HG03108 (cell line): Measurements from ENCODE around the gene AP5S1.
"Not testable (repeated sequence)": the region's sequence is repeated elsewhere in the genome, so short reads cannot be mapped to it uniquely, and the experiment has no call there.

Source experiments
- ATAC-seq: cut with Tn5 transposase; IDR thresholded peaks from one replicate; pipeline ENCODE4 v1.9.1; 2021; ENCODE audit warnings: moderate library complexity; ENCODE audit not compliant: unreplicated experiment

AP5S1 gene

DNA sequence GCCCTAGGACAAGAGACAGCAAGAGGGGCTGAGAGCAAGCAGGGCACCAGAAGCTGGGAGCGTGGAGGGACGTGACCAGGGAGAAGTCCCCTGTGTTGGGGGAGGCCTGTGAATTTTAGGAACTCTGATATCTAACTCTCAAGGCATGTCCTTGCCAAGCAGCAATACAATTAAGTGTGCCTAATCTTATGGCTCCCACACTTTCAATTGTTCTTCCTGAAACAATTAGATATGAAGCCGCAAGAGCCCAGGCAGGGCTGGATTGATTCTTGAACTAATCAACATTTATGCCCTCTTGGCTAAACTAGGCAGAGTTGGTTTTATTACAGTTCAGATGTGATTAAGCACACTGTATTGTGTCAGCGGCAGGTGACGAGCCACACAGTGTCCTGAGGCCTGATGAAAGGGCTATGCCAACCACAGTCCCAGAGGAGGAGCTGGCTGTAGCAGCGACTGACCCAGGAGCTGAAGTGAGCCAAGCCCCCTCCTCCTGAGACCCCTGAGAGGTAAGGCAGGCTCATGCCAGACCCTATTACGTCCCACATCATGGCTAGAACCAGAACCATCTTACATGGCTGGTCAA lies 22.1 kb downstream of the AP5S1 start:
- no peak for ATAC-seq

DNA sequence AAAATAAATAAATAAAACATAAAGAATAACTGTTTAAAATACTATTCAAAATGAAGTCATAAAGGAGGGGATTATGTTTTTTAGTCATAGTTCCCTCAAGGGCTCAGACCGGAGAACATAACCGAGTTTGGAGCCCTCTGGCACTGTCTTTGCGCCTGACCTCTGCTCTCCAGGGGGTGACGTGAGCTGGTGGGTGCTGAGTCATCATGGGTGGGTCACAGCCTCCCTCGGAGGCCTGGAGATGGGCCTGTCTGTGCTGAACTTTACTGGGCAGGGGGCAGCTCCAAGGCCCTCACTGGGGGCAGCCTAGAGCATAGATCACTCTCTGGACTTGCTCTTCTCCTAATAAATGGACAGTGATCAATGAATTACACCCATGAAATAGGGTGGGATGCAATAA lies 23.1 kb downstream of the AP5S1 start:
- no peak for ATAC-seq

DNA sequence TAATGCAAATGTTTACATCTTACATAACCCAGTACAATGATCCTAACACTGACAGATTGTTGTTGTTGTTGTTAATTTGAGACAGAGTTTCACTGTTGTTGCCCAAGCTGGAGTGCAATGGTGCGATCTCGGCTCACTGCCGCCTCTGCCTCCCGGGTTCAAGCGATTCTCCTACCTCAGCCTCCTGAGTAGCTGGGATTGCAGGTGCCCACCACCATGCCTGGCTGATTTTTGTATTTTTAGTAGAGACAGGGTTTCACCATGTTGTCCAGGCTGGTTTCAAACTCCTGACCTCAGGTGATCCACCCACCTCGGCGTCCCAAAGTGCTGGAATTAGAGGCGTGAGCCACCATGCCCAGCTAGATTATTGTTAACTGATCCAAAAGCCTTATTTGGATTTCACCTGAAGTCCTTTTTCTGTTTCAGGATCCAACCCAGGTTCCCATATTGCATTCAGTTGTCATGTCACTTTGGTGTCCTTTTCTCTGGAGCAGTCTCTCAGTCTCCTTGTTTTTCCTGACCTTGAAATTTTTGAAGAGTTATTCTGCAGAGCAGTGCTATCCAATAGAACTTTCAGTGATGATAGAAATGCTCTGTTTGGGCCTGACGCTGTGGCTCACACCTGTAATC lies 23.8 kb downstream of the AP5S1 start:
- ATAC-seq = not testable (repeated sequence)

DNA sequence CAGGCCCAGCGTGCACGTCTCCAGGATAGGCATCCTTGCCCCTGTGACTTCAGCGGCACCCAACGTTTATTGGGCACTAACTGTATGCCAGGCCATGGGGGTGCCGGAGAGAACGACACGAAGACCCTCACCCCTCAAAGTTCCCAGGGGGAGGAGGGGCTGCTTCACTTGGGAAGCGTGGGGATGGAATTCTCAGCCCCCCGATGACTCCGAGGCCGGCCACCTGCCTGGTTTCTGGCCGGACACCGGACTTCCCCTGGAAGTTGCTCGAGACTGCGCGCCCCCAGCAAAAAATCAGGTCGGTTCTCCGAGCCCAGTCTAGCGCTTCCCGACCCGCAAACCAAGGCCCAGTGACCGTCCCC lies 26.0 kb downstream of the AP5S1 start:
- no peak for ATAC-seq

DNA sequence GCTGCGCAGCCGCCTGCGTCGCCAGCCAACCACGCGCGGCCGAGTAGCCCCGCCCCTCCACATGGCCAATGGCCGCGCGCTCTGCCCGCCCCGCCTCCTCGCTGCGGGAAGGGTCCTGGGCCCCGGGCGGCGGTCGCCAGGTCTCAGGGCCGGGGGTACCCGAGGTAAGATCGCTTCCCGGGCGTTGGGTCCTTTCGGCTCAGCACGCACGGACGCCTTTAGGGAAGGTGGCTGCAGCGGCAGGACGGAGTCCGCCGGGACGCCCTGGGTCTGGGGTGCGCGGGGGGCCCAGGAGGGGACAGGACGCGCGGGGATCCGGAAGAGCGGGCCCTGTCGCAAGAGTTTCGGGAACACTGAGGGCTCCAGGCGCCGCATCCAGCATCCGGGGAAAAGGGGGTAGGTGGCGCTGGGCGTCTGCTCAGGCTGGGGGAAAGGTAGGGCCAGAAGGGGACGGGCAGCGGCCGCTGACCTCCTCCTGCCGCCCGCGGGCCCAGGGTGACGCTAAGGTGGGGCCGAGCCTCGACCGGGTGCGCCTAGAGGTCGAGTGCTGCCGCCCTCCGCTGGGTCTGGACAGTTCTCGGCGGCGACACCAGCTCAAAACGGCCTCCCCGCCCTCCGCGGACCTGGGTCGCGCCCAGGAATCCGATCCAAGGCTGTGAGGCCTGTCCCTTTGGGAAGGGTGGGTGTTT lies 26.5 kb downstream of the AP5S1 start, which contains the start of gene MAVS:
Gene MAVS (plus strand): TSS at position 95 of the 689 bp plus-strand sequence. CDS start 7,791 bp downstream, outside the sequence.
- ATAC-seq = peak; percentile 92

DNA sequence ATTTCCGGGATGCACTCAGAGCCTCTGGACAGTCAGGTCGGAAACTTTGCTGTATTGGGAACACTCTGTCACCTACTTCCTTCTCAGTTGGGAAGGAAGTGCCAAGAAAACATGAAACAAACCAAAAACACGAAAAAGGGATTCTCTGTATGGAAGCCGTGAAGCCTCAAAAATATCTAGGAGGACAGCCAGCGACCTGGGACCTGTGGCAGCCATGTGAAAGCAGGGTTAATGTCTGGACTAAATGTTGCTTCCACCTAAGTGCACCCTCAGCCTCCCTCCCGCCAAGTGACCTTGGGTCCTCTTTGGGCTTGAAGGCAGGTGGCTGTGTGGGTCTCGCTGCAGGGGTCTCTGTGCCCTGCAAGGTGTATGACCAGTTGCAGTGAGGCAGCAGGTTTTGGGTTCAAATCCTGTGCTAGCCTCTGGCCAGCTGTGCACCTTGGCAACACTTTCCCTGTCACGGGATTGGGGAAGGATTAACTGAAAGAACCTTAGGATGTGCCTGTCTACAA lies 27.1 kb downstream of the AP5S1 start:
- ATAC-seq = no peak

DNA sequence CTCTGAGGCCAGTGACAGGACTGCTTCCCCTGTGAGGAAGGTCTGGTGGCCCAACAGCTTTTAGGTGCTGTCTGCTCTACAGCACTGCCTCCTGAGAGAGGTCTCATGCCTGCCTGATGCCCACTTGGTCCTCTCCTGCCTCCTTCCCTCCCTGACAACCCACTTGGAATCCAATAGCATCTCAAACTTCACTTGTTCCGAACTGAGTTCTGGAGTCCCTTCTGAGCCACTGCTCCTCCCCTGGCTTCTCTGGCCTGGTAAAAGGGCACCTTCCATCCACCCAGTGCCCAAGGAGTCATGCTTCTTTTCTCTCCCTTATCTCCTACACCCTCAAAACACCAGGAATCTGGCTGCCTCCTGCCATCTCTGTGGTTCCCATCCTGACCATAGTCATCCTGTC lies 28.2 kb downstream of the AP5S1 start:
- ATAC-seq = no peak

DNA sequence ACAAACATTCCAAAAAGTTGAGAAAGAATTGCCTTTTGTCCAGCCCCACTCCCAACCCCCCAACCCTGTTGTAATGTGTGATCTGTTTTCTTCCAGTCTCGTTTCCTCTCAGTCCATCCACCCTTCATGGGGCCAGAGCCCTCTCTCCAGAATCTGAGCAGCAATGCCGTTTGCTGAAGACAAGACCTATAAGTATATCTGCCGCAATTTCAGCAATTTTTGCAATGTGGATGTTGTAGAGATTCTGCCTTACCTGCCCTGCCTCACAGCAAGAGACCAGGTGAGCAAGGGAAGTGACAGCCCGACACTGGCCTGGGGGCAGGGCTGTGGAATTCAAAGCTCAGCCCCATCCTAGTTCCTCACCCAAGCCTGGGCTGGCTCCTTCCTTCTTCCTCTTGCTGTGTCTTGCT lies 34.1 kb downstream of the AP5S1 start:
- no peak for ATAC-seq

DNA sequence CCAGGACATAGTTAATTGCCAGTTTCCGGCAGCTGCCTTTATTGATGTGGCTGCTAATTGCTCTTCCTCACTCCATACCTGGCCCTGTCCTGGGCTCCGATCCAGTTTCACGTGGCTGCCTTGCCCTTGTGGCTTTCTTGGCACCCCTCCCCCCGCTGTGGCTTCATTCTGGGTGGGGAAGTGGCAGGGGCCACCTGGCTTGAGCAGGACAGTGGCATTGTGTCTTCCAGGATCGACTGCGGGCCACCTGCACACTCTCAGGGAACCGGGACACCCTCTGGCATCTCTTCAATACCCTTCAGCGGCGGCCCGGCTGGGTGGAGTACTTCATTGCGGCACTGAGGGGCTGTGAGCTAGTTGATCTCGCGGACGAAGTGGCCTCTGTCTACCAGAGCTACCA lies 37.1 kb downstream of the AP5S1 start:
- ATAC-seq = no peak

DNA sequence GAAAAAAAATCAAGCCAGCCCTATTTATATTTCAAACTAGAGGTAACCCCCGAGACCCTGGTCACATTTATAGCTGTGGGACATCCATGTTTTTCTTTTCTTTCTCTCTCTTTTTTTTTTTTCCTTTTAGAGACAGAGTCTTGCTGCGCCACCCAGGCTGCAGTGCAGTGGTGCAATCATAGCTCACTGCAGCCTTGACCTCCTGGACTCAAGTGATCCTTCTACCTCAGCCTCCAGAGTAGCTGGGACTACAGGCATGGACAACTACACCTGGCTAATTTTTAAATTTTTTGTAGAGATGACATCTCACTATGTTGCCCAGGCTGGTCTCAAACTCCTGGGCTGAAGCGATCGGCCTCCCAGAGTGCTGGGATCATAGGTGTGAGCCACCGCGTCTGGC lies 38.3 kb downstream of the AP5S1 start:
- no peak for ATAC-seq

DNA sequence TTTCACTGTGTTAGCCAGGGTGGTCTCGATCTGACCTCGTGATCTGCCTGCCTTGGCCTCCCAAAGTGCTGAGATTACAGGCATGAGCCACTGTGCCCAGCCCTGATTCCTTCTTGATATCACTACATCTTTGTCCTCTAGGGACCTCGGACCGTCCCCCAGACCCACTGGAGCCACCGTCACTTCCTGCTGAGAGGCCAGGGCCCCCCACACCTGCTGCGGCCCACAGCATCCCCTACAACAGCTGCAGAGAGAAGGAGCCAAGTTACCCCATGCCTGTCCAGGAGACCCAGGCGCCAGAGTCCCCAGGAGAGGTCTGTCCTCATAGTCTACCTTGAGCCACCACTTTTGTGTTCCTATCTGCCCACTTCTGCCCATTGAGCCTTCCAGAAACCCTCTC lies 40.8 kb downstream of the AP5S1 start:
- ATAC-seq = no peak

DNA sequence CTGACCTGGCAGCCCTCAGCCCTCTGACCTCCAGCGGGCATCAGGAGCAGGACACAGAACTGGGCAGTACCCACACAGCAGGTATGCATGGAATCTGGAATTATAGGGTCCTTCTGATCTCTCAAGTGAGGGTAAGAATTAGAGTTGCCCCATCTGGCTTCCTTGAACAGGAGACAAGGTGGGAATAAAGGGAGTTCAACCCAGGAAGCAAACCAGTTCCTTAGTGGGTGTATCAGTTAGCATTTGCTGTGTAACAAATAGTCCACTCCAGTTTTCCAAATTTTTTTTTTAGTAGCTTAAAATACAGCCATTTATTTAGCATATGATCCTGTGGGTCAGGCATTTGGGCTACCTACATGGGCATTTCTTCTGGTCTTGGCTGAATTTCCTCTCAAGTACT lies 42.0 kb downstream of the AP5S1 start:
- ATAC-seq = no peak

DNA sequence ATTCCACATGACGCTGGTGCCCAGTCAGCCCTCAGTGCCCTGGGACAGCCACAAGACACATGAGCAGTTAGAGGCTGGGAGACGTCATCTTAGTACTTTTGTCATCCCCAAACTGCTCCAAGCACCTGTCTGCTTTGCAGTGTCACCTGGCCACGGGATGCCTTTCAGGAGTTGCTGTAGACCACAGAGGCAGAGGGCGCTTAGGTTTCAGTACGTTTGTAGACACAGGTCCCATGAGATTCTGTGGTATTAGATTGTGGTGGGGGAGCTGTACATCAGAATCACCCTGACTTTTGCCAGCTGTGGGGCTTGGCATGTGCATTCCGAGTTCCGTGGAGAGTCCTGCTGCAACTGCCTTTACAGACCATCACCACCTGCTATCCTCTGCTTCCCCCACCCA lies 43.0 kb downstream of the AP5S1 start:
- peak; percentile 42 for ATAC-seq

DNA sequence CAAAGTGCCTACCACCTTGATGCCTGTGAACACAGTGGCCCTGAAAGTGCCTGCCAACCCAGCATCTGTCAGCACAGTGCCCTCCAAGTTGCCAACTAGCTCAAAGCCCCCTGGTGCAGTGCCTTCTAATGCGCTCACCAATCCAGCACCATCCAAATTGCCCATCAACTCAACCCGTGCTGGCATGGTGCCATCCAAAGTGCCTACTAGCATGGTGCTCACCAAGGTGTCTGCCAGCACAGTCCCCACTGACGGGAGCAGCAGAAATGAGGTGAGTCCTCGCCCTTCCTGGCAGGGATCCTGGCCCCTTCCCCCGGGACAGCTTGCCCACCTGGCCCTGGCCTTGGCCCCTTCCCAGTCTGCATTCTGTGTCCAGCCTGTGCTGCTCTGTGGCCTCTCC lies 44.2 kb downstream of the AP5S1 start:
- no peak for ATAC-seq

DNA sequence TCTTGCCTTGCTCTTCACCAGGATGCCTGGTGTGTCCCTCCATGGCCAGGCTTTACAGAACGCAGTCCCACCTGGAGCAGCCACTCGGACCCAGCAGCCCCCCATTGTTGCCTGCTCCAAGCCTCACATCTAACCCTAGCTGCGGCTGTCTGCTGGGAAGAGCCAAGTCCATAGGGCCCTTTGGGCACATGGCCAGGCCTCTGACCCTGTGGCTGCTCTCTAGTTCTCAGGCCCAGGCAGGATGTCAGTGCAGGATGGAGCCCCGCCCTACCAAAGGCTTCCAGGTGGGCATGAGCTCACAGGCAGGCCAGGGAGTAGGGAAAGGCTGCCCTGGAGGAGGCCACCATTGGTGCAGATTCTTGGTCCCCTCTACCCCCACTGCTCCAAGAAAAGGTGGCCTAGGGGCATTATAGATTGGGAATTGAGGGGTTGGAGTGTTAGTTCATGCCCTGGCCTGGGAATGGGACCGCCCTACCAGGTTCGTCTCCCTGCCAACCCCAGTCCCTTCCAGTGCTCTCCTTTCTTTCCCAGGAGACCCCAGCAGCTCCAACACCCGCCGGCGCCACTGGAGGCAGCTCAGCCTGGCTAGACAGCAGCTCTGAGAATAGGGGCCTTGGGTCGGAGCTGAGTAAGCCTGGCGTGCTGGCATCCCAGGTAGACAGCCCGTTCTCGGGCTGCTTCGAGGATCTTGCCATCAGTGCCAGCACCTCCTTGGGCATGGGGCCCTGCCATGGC lies 45.0 kb downstream of the AP5S1 start:
- ATAC-seq = no peak

DNA sequence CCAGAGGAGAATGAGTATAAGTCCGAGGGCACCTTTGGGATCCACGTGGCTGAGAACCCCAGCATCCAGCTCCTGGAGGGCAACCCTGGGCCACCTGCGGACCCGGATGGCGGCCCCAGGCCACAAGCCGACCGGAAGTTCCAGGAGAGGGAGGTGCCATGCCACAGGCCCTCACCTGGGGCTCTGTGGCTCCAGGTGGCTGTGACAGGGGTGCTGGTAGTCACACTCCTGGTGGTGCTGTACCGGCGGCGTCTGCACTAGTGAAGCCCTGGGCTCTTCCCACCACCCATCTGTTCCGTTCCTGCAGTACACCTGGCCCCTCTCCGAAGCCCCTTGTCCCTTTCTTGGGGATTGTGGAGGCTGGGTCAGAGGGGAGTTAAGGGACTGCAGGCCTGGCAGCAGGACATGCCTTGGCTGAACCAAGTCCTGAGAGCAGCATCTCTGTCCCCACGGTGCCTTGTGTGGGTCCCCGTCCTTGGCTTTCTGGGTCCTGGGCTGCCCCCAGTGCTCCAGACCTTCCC lies 45.6 kb downstream of the AP5S1 start:
- no peak for ATAC-seq

DNA sequence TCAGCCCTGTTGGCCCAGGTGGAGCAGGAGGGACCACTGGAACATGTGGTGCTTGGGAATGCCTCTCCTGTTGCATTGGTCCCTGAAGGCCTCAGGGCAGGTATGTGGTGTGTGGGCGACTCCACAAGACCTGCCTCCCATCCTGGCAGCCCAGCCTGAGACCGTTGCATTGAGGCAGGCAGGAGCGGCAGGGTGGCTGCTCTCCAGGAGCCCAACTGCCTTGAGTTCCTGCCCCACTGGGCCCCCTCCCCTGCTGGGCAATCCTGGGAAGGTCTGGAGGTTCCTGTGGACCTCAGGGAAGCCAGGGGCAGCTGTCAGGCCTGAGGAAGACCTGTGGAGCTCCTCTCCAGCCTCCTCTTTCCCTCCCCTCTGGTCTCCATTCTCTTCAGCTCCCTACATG lies 46.1 kb downstream of the AP5S1 start:
- ATAC-seq = no peak

DNA sequence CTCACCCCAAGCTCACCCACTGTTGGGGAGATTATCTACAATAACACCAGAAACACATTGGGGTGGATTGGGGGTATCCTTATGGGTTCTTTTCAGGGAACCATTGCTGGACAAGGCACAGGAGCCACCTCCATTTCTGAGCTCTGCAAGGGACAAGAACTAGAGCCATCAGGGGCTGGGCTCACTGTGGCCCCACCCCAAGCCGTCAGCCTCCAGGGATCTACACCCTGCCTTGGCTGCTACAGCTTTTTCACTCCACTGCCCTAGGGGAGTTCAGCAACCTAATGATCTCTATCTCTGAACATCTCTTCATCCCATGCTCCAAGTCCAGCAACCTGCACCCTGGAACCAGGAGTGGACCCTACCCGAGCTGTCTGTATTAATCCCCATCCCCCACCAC lies 47.5 kb downstream of the AP5S1 start:
- ATAC-seq = no peak

DNA sequence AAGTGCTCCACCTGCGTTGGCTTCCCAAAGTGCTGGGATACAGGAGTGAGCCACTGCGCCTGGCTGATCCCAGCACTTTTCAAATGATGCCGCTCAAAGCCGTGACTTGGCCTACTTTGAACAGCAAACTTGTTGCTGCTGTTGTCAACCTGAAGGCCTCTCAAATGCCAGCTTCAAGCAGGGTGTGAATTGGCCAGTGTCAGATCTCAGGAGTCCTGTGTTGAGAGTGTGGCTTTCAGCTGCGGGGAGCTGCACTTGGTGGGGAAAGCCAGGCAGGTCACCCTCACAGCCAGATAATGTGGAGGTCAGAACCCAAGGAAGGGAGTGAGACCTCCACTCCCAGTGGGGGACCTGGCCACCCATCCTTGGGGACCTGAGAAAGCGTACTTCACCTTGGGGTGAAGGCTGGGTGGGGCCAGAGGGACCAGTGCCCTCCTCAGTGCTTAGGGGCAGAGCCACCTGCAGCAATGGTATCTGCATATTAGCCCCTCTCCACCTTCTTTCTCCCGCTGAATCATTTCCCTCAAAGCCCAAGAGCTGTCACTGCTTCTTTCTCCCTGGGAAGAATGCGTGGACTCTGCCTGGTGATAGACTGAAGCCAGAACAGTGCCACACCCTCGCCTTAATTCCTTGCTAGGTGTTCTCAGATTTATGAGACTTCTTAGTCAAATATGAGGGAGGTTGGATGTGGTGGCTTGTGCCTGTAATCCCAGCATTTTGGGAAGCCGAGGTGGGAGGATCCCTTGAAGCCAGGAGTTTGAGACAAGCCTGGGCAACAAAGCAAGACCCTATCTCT lies 49.7 kb downstream of the AP5S1 start:
- no peak for ATAC-seq

DNA sequence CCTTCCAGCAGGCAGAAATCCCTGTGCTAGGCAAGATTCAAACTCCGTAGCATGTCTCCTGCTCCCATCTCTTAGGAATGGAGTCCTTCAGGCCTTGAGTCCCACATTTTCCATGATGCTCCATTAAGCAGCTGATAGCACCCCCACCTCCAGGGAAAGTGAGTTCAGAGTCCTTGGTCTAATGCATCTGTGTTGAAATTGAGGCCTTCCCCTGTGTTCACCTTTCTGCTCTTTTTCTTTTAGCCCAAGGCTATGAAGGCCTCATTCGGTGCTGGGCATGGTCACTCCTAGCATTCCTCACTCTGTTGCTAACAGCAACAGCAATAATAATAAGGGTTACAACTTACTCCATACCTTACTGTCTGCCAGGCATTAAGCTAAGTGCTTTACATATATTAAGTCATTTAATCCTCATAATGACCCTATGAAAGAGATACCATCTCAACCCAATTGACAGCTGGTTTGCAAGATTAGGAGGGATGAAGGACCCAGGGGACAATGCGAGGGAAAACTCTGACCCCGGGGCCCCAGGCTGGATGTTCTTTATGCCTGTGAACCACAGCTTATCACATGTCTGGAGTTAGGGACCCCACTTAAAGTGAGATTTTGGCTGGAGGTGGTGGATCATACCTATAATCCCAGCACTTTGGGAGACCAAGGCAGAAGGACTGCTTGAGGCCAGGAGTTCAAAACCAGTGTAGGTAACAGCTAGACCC lies 51.4 kb downstream of the AP5S1 start:
- no peak for ATAC-seq
